ENCODE data around the gene RFPL3. TPM values are rescaled to one million over a fixed set of nuclear protein-coding genes. Genes with fewer than 3 reads are reported as not detected.

The RFPL3 gene
- total and polyA plus RNA-seq, 9 donors: 0.06 TPM; not detected in 8

- DNase-seq: no peak
- no peaks in the 10 kb centered on the region for H3K27me3 ChIP-seq
- WGBS, 3 donors: 63 to 79% (median 73%) methylated on average over 26 of the region's 26 CpGs
- no peaks in the 10 kb centered on the region for H3K36me3 ChIP-seq
- H3K4me3 ChIP-seq: no peak overlapping the region
- no peaks in the 10 kb centered on the region for H3K4me1 ChIP-seq (ENCODE audit: insufficient read depth)
- no peaks in the 10 kb centered on the region for H3K9me3 ChIP-seq
- no peak overlapping the region for H3K27ac ChIP-seq
- intact Hi-C loops (cut with DNase I): loop anchor here in 1 of 4 donors (2.0 kb wide), 1 partner anchor 20 kb away; no protein-coding TSS in a partner anchor
- no peak for TF ChIP-seq CTCF (IDR thresholded peaks at IDR 0.05)
- TF ChIP-seq POLR2A (IDR thresholded peaks at IDR 0.05): no peak
- TF ChIP-seq EP300 (IDR thresholded peaks at IDR 0.05): no peak
These were observed 32.9 kb upstream of the RFPL3 start for GRCh38 chr22:32324505-32325415.

- Histone ChIP-seq H3K36me3 (no peaks in the 10 kb centered on the region), H3K9me3 (no peaks in the 10 kb centered on the region), H3K4me3 (no peak overlapping the region), H3K27me3 (no peaks in the 10 kb centered on the region), H3K27ac (no peak overlapping the region), H3K4me1 (ENCODE audit: insufficient read depth) (no peaks in the 10 kb centered on the region)
- no peak for TF ChIP-seq EP300 (IDR thresholded peaks at IDR 0.05)
- TF ChIP-seq CTCF (IDR thresholded peaks at IDR 0.05): no peak
- no peak for TF ChIP-seq POLR2A (IDR thresholded peaks at IDR 0.05)
- 2 to 10% (median 6%) methylated on average over 8 to 9 of the region's 9 CpGs for WGBS, 3 donors
- DNase-seq: peak in 1 of 5 donors; percentile 56
- intact Hi-C loops (cut with DNase I): loop anchor here in 1 of 4 donors (2.0 kb wide), 1 partner anchor 19 kb away; no protein-coding TSS in a partner anchor
These were observed 32.3 kb upstream of the RFPL3 start for GRCh38 chr22:32325416-32325801.

- no peaks in the 10 kb centered on the region for H3K27me3 ChIP-seq
- H3K36me3 ChIP-seq: no peaks in the 10 kb centered on the region
- H3K4me1 ChIP-seq (ENCODE audit: insufficient read depth): no peaks in the 10 kb centered on the region
- 52 to 64% (median 56%) methylated on average over 7 of the region's 7 CpGs for WGBS, 3 donors
- no peak for TF ChIP-seq POLR2A (IDR thresholded peaks at IDR 0.05)
- no peak for TF ChIP-seq CTCF (IDR thresholded peaks at IDR 0.05)
- TF ChIP-seq EP300 (IDR thresholded peaks at IDR 0.05): no peak
- DNase-seq: no peak
- H3K4me3 ChIP-seq: no peak overlapping the region
- intact Hi-C loops (cut with DNase I): loop anchor here in 1 of 4 donors (2.0 kb wide), 1 partner anchor 19 kb away; no protein-coding TSS in a partner anchor
- H3K27ac ChIP-seq: no peak overlapping the region
- no peaks in the 10 kb centered on the region for H3K9me3 ChIP-seq
These were observed 31.8 kb upstream of the RFPL3 start for GRCh38 chr22:32325811-32326237.

DNA sequence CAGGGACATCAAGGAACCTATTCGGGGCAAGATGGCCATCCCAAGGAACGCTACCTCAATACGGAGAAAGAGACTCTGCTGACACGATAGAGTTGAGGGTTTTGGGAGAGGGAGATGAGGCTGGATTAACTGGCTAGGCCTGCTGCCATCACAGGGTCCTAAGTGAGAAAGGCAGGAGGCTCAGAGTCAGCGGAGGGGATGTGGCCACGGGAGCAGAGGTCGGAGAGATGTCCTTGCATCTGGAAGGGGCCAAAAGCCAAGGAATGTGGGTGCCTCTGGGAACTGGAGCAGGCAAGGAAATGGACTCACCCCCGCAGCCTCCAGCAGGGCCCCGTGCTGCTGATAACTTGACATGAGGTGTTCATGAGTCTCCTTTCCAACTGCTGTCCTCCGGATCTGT lies 31.0 kb upstream of the RFPL3 start:
- H3K27ac ChIP-seq: no peak overlapping the region
- H3K36me3 ChIP-seq: no peaks in the 10 kb centered on the region
- no peaks in the 10 kb centered on the region for H3K9me3 ChIP-seq
- TF ChIP-seq POLR2A (IDR thresholded peaks at IDR 0.05) (no peak), EP300 (IDR thresholded peaks at IDR 0.05) (no peak), CTCF (IDR thresholded peaks at IDR 0.05) (no peak)
- no peak overlapping the region for H3K4me3 ChIP-seq
- WGBS, 3 donors: 77 to 84% (median 80%) methylated on average over 10 of the region's 10 CpGs
- intact Hi-C loops (cut with DNase I): no loop called here
- no peaks in the 10 kb centered on the region for H3K4me1 ChIP-seq (ENCODE audit: insufficient read depth)
- no peak for DNase-seq
- no peaks in the 10 kb centered on the region for H3K27me3 ChIP-seq
